SK-N-SH (cell line): ENCODE results near the gene CTAGE8. TPM values are rescaled to one million over a fixed set of nuclear protein-coding genes. Genes with fewer than 3 reads are reported as not detected.
"Not testable (repeated sequence)": the region's sequence is repeated elsewhere in the genome, so short reads cannot be mapped to it uniquely, and the experiment has no call there.

ENCODE experiments used
- CTCF ChIA-PET: fragments of 300-600, 350-600 bp; formaldehyde crosslinking; extraction: SDS; loops from one replicate; lab custom pipeline; 2021; lab: Yijun Ruan, JAX
- POLR2A ChIA-PET: fragments of 350-600 bp; sonication (Branson Sonifier 250); formaldehyde crosslinking; extraction: SDS; loops from one replicate; lab custom pipeline; 2020; ENCODE audit warnings: antibody characterized with exemption, inconsistent platforms; lab: Yijun Ruan, JAX
- DNase-seq: peaks from one replicate; pipeline ENCODE4 v3.0.0; 2012
- H2AFZ ChIP-seq: fragments of 200-600 bp; sonication (generic); 2 replicates; pipeline ENCODE4 v1.8.1; 2016; ENCODE audit warnings: antibody characterized with exemption, mild to moderate bottlenecking, low read depth
- H3F3A ChIP-seq: fragments of 200-600 bp; sonication (generic); replicated peaks from 2 replicates; pipeline ENCODE3; 2016; ENCODE audit warnings: antibody characterized with exemption, mild to moderate bottlenecking; ENCODE audit not compliant: insufficient read depth
- H3K27ac ChIP-seq, 2 experiments: fragments of 200-500 bp in 1 of 2; fragments of 200-600 bp in 1 of 2; sonication (Bioruptor generic) in 1 of 2; sonication (generic), shearing (Covaris generic) in 1 of 2; 2 replicates each; pipeline versions ENCODE4 v1.5.1 to v1.6.1; 2014 to 2016; ENCODE audit warnings: low read depth in 2 of 2, inconsistent platforms in 1 of 2, low read length in 1 of 2, mild to moderate bottlenecking in 1 of 2, mixed read lengths in 1 of 2
- H3K27me3 ChIP-seq: fragments of 200-600 bp; sonication (generic), shearing (Covaris generic); 2 replicates; pipeline ENCODE4 v1.6.1; 2016; ENCODE audit warnings: mixed run types; ENCODE audit not compliant: insufficient read depth
- H3K36me3 ChIP-seq, 2 experiments: fragments of 200-500 bp in 1 of 2; fragments of 200-600 bp in 1 of 2; sonication (Bioruptor generic) in 1 of 2; sonication (generic) in 1 of 2; replicated peaks in 1 of 2; 2 replicates each; pipeline versions ENCODE3 to v1.5.1; 2014 to 2016; ENCODE audit warnings: low read length in 1 of 2, mild to moderate bottlenecking in 1 of 2; ENCODE audit not compliant: insufficient read depth in 2 of 2, control insufficient read depth in 1 of 2
- H3K4me1 ChIP-seq, 2 experiments: fragments of 200-500 bp in 1 of 2; fragments of 200-600 bp in 1 of 2; sonication (Bioruptor generic) in 1 of 2; sonication (generic), shearing (Covaris generic) in 1 of 2; 2 replicates each; pipeline versions ENCODE4 v1.5.1 to v1.6.1; 2014 to 2016; ENCODE audit warnings: low read depth in 1 of 2, low read length in 1 of 2, mixed run types in 1 of 2; ENCODE audit not compliant: insufficient read depth in 2 of 2, control insufficient read depth in 1 of 2
- H3K4me2 ChIP-seq: fragments of 200-600 bp; sonication (generic), shearing (Covaris generic); 2 replicates; pipeline ENCODE4 v1.6.1; 2017; ENCODE audit warnings: mixed run types
- H3K4me3 ChIP-seq, 2 experiments: fragments of 200-500 bp in 1 of 2; fragments of 200-600 bp in 1 of 2; sonication (Bioruptor generic) in 1 of 2; sonication (generic), shearing (Covaris generic) in 1 of 2; 2 replicates each; pipeline versions ENCODE4 v1.5.1 to v1.8.1; 2014 to 2016; ENCODE audit warnings: low read depth in 2 of 2, inconsistent platforms in 1 of 2, low read length in 1 of 2, mild to moderate bottlenecking in 1 of 2, mixed read lengths in 1 of 2, moderate library complexity in 1 of 2
- H3K79me2 ChIP-seq: fragments of 200-600 bp; sonication (generic); 2 replicates; pipeline ENCODE4 v1.8.1; 2017; ENCODE audit warnings: mild to moderate bottlenecking; ENCODE audit not compliant: insufficient read depth
- H3K9ac ChIP-seq: fragments of 200-600 bp; sonication (generic); 2 replicates; pipeline ENCODE4 v1.6.1; 2017; ENCODE audit warnings: mixed run types
- H3K9me2 ChIP-seq: fragments of 200-600 bp; sonication (generic); 2 replicates; pipeline ENCODE4 v1.6.1; 2017; ENCODE audit warnings: mixed run types
- H3K9me3 ChIP-seq: fragments of 200-600 bp; sonication (generic); 2 replicates; pipeline ENCODE4 v1.6.1; 2017; ENCODE audit warnings: mixed run types, mild to moderate bottlenecking, moderate library complexity
- H4K20me1 ChIP-seq: fragments of 200-600 bp; sonication (generic); 2 replicates; pipeline ENCODE4 v1.6.1; 2017; ENCODE audit warnings: mild to moderate bottlenecking, mixed run types; ENCODE audit not compliant: insufficient read depth
- WGBS: methylation state at CpG from one replicate; pipeline ENCODE4 v1.1.6; 2017; ENCODE audit warnings: low lambda C conversion rate; 5-methylcytosine and 5-hydroxymethylcytosine counted together
- polyA plus RNA-seq, 3 experiments: library from polyadenylated mRNA; depleted of rRNA; stranded (reverse); fragments of >200 nt; gene quantifications; 2 replicates each; pipeline ENCODE4 v1.2.3, GENCODE V29; 2012

CTAGE8 gene
- polyA plus RNA-seq, 1 of the 3 experiments (the other 2 are of a cell fraction) = not detected

GRCh38 chr7:144252307-144252706 lies 16.8 kb downstream of the CTAGE8 start:
- H3K9me3 ChIP-seq, H4K20me1 ChIP-seq, H2AFZ ChIP-seq, H3F3A ChIP-seq, H3K27ac ChIP-seq, POLR2A ChIA-PET, H3K9ac ChIP-seq, H3K36me3 ChIP-seq, H3K4me2 ChIP-seq, H3K4me1 ChIP-seq, CTCF ChIA-PET, DNase-seq, H3K79me2 ChIP-seq, H3K9me2 ChIP-seq, H3K4me3 ChIP-seq: not testable (repeated sequence)
- peaks cover 16% of the 10 kb centered on the region; the same call in 1 of the 2 replicates for H3K27me3 ChIP-seq
- WGBS = no CpG with 5 or more reads among the region's 4 CpGs

GRCh38 chr7:144247674-144248330 lies 21.3 kb downstream of the CTAGE8 start:
- WGBS = no CpG with 5 or more reads among the region's 1 CpG
- POLR2A ChIA-PET = not testable (repeated sequence)

GRCh38 chr7:144246967-144247366 lies 22.1 kb downstream of the CTAGE8 start:
- H3K4me1 ChIP-seq, H3K27me3 ChIP-seq, H2AFZ ChIP-seq, H3K9me2 ChIP-seq, H3K4me2 ChIP-seq, POLR2A ChIA-PET, H3K36me3 ChIP-seq, H3F3A ChIP-seq, DNase-seq, H3K27ac ChIP-seq, H3K79me2 ChIP-seq, H3K9ac ChIP-seq, H3K9me3 ChIP-seq, H4K20me1 ChIP-seq, H3K4me3 ChIP-seq, CTCF ChIA-PET: not testable (repeated sequence)
- no CpG with 5 or more reads among the region's 5 CpGs for WGBS

More at GRCh38 chr7:144247674-144248330, 21.3 kb downstream of the CTAGE8 start:
- H3K4me1 ChIP-seq, H3K9me3 ChIP-seq, H4K20me1 ChIP-seq, H3K9ac ChIP-seq, H2AFZ ChIP-seq, CTCF ChIA-PET, DNase-seq, H3K36me3 ChIP-seq, H3F3A ChIP-seq, H3K4me3 ChIP-seq, H3K27me3 ChIP-seq, H3K27ac ChIP-seq, H3K79me2 ChIP-seq, H3K4me2 ChIP-seq, H3K9me2 ChIP-seq: not testable (repeated sequence)

GRCh38 chr7:144245372-144245771 lies 23.7 kb downstream of the CTAGE8 start:
- POLR2A ChIA-PET, H3K27ac ChIP-seq, H3K9ac ChIP-seq, H3K36me3 ChIP-seq, H3K4me3 ChIP-seq, H4K20me1 ChIP-seq, H3K9me3 ChIP-seq, H3K4me1 ChIP-seq, CTCF ChIA-PET, H3F3A ChIP-seq, DNase-seq, H3K79me2 ChIP-seq, H3K4me2 ChIP-seq, H3K9me2 ChIP-seq, H2AFZ ChIP-seq, H3K27me3 ChIP-seq: not testable (repeated sequence)
- no CpG with 5 or more reads among the region's 2 CpGs for WGBS

- H3K4me1 ChIP-seq, CTCF ChIA-PET, H3K4me3 ChIP-seq, H3K9me2 ChIP-seq, H3K36me3 ChIP-seq, H3K4me2 ChIP-seq, H3K9ac ChIP-seq, H2AFZ ChIP-seq, H3K27me3 ChIP-seq, H3F3A ChIP-seq, H3K27ac ChIP-seq, POLR2A ChIA-PET, H4K20me1 ChIP-seq, DNase-seq, H3K9me3 ChIP-seq, H3K79me2 ChIP-seq: not testable (repeated sequence)
- WGBS = 5% methylated on average over 1 of the region's 2 CpGs
These were observed 29.7 kb downstream of the CTAGE8 start, which contains the start of gene OR2A42 for GRCh38 chr7:144239365-144239764. TSS of gene OR2A42 (minus strand) at chr7:144239605. CDS start at chr7:144232843, 6,762 bp downstream.

- H3K4me2 ChIP-seq, H3K9me3 ChIP-seq, H3K27ac ChIP-seq, POLR2A ChIA-PET, H3K79me2 ChIP-seq, H4K20me1 ChIP-seq, H3K4me1 ChIP-seq, H3K9me2 ChIP-seq, DNase-seq, H3K4me3 ChIP-seq, H3F3A ChIP-seq, H3K27me3 ChIP-seq, H3K36me3 ChIP-seq, H2AFZ ChIP-seq, CTCF ChIA-PET, H3K9ac ChIP-seq: not testable (repeated sequence)
- WGBS = 1% methylated on average over 2 of the region's 2 CpGs
These were observed 30.5 kb downstream of the CTAGE8 start for GRCh38 chr7:144238530-144239082.
